GM19099 (cell line): ENCODE data around the gene CD99L2.

Source experiments
- POLR2A ChIP-seq: IDR thresholded peaks from 3 replicates; pipeline ENCODE4 v1.6.1; 2011; ENCODE audit warnings: low read depth; ENCODE audit not compliant: insufficient read length; ENCODE audit errors: extremely low read depth

CD99L2 gene

DNA sequence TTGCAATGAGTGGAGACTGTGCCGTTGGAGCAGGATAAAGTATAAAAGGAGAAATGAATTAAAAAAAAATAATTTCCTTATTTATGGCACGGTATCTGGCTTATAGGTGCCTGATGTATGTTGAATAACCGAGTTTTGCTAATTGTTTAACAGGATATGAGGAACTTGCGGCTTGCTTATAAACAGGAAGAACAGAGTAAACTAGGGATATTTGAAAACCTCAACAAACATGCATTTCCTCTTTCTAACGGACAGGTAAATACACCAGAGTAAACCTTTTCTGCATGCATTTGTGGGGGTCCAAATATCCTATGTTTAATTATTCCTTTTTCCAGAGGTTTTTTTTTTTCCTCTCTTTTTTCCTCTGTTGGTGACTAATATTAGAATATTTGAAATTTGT is 168.5 kb downstream of the CD99L2 start:
- no peak for TF ChIP-seq POLR2A

DNA sequence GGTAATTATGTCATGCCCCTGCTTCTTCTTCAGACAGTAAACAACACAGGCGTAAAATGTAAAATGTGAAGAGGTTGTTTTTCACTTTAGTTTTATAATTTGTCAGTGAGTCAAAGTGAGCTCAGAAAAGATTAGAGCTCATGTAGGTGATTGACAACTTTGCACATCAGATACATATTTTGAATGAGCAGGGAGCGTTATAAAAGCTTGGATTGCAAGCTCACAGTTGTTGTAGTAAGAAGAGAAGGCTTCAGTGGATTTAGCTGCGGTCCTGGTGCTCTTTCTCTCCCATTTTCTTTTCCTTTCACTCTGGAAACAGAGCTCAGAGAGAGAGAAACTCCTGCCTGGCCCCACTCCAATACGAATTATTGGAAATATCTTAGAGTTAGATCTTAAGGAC is 178.8 kb downstream of the CD99L2 start:
- no peak for TF ChIP-seq POLR2A
